ENCODE data around the gene C1orf174.
A peak's percentile ranks its signal among the peaks of the same experiment; 100 is the strongest.

The C1orf174 gene

DNA sequence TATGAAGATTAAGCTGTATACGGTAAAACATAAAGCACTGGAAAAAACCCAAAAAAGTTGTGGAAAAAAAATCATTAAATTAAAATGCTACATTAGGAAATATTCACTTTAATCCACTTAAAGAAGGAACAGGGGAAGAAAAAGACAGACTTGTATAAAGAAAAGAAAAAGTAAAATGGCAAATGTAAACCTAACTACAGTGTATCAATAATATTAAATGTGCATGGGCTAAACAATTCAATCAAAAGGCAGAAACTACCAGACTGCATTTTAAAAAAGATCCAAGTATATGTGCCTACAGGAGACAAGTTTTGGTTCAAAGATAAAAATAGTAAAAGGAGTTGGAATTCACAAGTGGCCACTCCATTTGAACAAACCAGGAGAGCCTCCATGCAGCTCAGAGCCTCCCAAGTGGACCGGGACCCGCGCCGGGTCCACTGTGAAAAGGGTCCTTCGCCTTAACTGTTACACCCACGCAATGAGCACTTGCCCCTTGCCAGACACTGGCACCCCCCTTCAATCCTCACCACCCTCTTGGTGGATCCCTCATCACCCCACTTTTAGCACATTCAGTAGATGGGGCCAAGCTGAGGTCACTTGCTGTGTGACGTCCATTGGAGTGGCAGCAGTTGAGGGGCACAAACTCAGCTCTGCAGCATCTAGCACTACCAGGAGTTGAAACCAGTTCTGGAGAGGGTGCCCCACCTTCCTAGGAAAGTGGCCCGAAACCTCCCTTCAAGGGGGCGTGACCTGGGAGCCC lies 898 bp downstream of the C1orf174 start:
- DNase-seq (ENCODE audit: insufficient read length, low spot score) = no peak
- TF ChIP-seq SPI1 (IDR thresholded peaks at IDR 0.05; ENCODE audit: low read depth, low read length) (no peak), POU2F2 (IDR thresholded peaks at IDR 0.05; ENCODE audit: low read depth, low read length) (no peak), POLR2AphosphoS5 (IDR thresholded peaks at IDR 0.05; ENCODE audit: low read depth, low read length) (no peak), PAX5 (IDR thresholded peaks at IDR 0.05; ENCODE audit: insufficient read depth, low read length, severe bottlenecking) (no peak), POLR2A (IDR thresholded peaks at IDR 0.05; ENCODE audit: low read depth, low read length) (no peak), TAF1 (IDR thresholded peaks at IDR 0.05; ENCODE audit: low read depth, low read length) (no peak)
- no peak for FAIRE-seq

- DNase-seq (ENCODE audit: insufficient read length, low spot score) = no peak
- TF ChIP-seq POLR2AphosphoS5 (IDR thresholded peaks at IDR 0.05; ENCODE audit: low read depth, low read length) = no peak
- no peak for TF ChIP-seq TAF1 (IDR thresholded peaks at IDR 0.05; ENCODE audit: low read depth, low read length)
- TF ChIP-seq POU2F2 (IDR thresholded peaks at IDR 0.05; ENCODE audit: low read depth, low read length) = no peak
- TF ChIP-seq POLR2A (IDR thresholded peaks at IDR 0.05; ENCODE audit: low read depth, low read length) = no peak
- TF ChIP-seq SPI1 (IDR thresholded peaks at IDR 0.05; ENCODE audit: low read depth, low read length) = no peak
- TF ChIP-seq PAX5 (IDR thresholded peaks at IDR 0.05; ENCODE audit: insufficient read depth, low read length, severe bottlenecking) = no peak
- no peak for FAIRE-seq
Observed at GRCh38 chr1:3898475-3898735, 1.7 kb downstream of the C1orf174 start.

- FAIRE-seq = no peak
- no peak for DNase-seq (ENCODE audit: insufficient read length, low spot score)
- TF ChIP-seq SPI1 (IDR thresholded peaks at IDR 0.05; ENCODE audit: low read depth, low read length) = no peak
- no peak for TF ChIP-seq PAX5 (IDR thresholded peaks at IDR 0.05; ENCODE audit: insufficient read depth, low read length, severe bottlenecking)
- TF ChIP-seq TAF1 (IDR thresholded peaks at IDR 0.05; ENCODE audit: low read depth, low read length) = no peak
- no peak for TF ChIP-seq POU2F2 (IDR thresholded peaks at IDR 0.05; ENCODE audit: low read depth, low read length)
- no peak for TF ChIP-seq POLR2AphosphoS5 (IDR thresholded peaks at IDR 0.05; ENCODE audit: low read depth, low read length)
- TF ChIP-seq POLR2A (IDR thresholded peaks at IDR 0.05; ENCODE audit: low read depth, low read length) = no peak
Observed at GRCh38 chr1:3896396-3897000, 3.6 kb downstream of the C1orf174 start.

GRCh38 chr1:3895951-3896325 lies 4.1 kb downstream of the C1orf174 start:
- TF ChIP-seq POU2F2 (IDR thresholded peaks at IDR 0.05; ENCODE audit: low read depth, low read length) (no peak), PAX5 (IDR thresholded peaks at IDR 0.05; ENCODE audit: insufficient read depth, low read length, severe bottlenecking) (no peak), SPI1 (IDR thresholded peaks at IDR 0.05; ENCODE audit: low read depth, low read length) (no peak), POLR2A (IDR thresholded peaks at IDR 0.05; ENCODE audit: low read depth, low read length) (no peak), POLR2AphosphoS5 (IDR thresholded peaks at IDR 0.05; ENCODE audit: low read depth, low read length) (no peak), TAF1 (IDR thresholded peaks at IDR 0.05; ENCODE audit: low read depth, low read length) (no peak)
- no peak for DNase-seq (ENCODE audit: insufficient read length, low spot score)
- FAIRE-seq = no peak

- FAIRE-seq (no peak), DNase-seq (ENCODE audit: insufficient read length, low spot score) (no peak)
- TF ChIP-seq PAX5 (IDR thresholded peaks at IDR 0.05; ENCODE audit: insufficient read depth, low read length, severe bottlenecking) (no peak), TAF1 (IDR thresholded peaks at IDR 0.05; ENCODE audit: low read depth, low read length) (no peak), POLR2AphosphoS5 (IDR thresholded peaks at IDR 0.05; ENCODE audit: low read depth, low read length) (no peak), SPI1 (IDR thresholded peaks at IDR 0.05; ENCODE audit: low read depth, low read length) (no peak), POU2F2 (IDR thresholded peaks at IDR 0.05; ENCODE audit: low read depth, low read length) (no peak), POLR2A (IDR thresholded peaks at IDR 0.05; ENCODE audit: low read depth, low read length) (no peak)
Observed at GRCh38 chr1:3895279-3895950, 4.7 kb downstream of the C1orf174 start.

DNA sequence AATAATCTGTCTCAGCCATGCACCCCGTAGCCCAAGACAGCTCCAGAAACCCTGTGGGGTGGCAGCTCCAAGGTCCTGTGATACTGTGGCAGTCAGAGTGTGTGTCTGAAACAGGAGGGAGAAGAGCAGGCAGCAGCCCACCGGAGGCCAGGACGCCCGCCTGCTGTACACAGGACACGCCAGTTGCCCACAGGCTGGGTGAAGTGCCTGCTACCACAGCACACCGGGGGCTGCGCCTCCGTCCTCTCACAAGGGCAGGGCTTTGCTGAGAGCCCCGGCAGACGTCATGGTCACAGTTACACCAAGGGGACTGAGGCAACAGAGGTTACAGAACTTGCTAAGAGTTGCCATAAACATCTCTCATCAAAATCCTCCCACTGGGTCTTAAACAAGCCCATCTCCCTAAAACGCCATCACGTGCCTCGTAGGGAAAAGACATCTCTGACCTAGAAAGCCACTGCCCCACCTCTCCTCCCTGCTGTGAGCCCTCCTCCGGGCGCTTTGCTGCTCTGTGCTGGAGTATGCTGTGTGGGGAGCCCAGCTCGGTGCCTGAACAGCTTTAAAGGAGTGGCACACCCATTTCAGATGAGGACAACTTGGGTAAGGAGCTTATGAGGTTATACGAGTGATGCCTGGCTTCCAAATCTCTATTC lies 5.3 kb downstream of the C1orf174 start:
- no peak for TF ChIP-seq PAX5 (IDR thresholded peaks at IDR 0.05; ENCODE audit: insufficient read depth, low read length, severe bottlenecking)
- TF ChIP-seq POLR2A (IDR thresholded peaks at IDR 0.05; ENCODE audit: low read depth, low read length) = no peak
- no peak for TF ChIP-seq TAF1 (IDR thresholded peaks at IDR 0.05; ENCODE audit: low read depth, low read length)
- TF ChIP-seq SPI1 (IDR thresholded peaks at IDR 0.05; ENCODE audit: low read depth, low read length) = no peak
- TF ChIP-seq POLR2AphosphoS5 (IDR thresholded peaks at IDR 0.05; ENCODE audit: low read depth, low read length) = no peak
- no peak for TF ChIP-seq POU2F2 (IDR thresholded peaks at IDR 0.05; ENCODE audit: low read depth, low read length)
- DNase-seq (ENCODE audit: insufficient read length, low spot score) (no peak), FAIRE-seq (no peak)

DNA sequence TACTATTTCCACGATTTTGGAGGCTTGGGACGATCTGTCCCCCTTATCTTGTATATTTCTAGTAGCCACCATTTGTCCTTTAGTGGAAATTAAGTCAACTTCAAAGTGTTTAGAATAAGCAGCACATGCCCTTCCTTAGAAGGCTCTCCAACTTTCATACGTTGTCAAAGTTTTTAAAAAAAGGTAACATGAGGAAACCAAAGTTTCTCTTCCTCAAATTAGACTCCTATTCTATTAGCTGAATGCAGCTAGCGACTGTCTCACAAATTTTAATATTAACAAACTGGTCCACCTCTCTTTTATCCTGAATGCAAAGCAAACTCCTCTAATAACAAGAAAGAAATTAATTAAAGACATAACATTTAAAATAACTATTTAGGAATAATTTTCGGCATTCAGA lies 6.9 kb downstream of the C1orf174 start:
- DNase-seq (ENCODE audit: insufficient read length, low spot score) (no peak), FAIRE-seq (no peak)
- TF ChIP-seq SPI1 (IDR thresholded peaks at IDR 0.05; ENCODE audit: low read depth, low read length) = peak; percentile 76
- no peak for TF ChIP-seq POU2F2 (IDR thresholded peaks at IDR 0.05; ENCODE audit: low read depth, low read length)
- no peak for TF ChIP-seq POLR2AphosphoS5 (IDR thresholded peaks at IDR 0.05; ENCODE audit: low read depth, low read length)

DNA sequence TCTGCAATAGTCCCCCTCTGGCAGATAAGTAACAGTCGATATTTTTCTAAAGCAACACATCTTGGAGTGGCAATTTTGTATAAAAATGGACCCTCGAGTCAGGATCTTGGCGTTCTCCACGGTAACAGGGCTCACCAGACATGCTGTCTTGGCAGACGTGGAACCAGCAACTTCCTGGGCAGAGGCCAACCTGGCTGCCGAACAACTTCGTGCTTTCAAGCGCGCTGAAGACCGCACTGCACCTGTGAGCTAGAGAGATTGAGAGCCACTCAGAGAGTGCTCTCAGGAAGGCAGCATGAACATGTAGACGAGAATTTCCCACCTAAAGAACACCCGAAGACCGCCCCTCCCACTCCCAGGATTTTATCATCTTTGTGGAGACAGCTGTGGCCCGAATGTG lies 7.3 kb downstream of the C1orf174 start:
- TF ChIP-seq TAF1 (IDR thresholded peaks at IDR 0.05; ENCODE audit: low read depth, low read length) = no peak
- no peak for TF ChIP-seq POLR2A (IDR thresholded peaks at IDR 0.05; ENCODE audit: low read depth, low read length)
- TF ChIP-seq SPI1 (IDR thresholded peaks at IDR 0.05; ENCODE audit: low read depth, low read length) = no peak
- TF ChIP-seq PAX5 (IDR thresholded peaks at IDR 0.05; ENCODE audit: insufficient read depth, low read length, severe bottlenecking) = no peak
- TF ChIP-seq POLR2AphosphoS5 (IDR thresholded peaks at IDR 0.05; ENCODE audit: low read depth, low read length) = no peak
- TF ChIP-seq POU2F2 (IDR thresholded peaks at IDR 0.05; ENCODE audit: low read depth, low read length) = no peak
- FAIRE-seq = peak; percentile 74
- DNase-seq (ENCODE audit: insufficient read length, low spot score) = no peak

DNA sequence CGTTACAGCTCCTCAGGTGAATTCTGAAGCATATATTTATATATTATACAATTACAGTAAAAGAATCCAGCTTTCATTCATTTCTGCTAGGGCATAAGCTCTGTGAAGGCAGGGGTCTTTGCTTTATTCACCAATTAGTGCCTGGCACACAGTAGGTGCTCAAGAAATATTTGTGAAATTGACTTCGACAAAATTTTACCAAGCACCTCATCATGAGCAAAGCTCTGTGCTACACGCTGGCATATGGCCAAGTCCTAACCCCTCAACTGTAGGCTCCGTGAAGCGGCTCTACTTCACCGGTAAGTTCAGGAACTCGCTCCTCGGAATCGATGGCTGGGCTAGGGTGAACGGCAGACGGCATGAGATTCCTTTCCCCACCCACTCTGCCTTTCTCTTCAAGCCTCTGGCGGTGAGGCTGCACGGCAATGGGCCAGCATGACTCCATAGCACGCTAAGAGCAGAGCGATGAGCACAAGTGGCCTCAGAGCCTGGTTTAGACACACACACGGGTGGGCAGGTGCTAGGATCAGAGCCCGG lies 8.7 kb downstream of the C1orf174 start:
- TF ChIP-seq SPI1 (IDR thresholded peaks at IDR 0.05; ENCODE audit: low read depth, low read length) (no peak), POLR2AphosphoS5 (IDR thresholded peaks at IDR 0.05; ENCODE audit: low read depth, low read length) (no peak), POU2F2 (IDR thresholded peaks at IDR 0.05; ENCODE audit: low read depth, low read length) (no peak), PAX5 (IDR thresholded peaks at IDR 0.05; ENCODE audit: insufficient read depth, low read length, severe bottlenecking) (no peak), POLR2A (IDR thresholded peaks at IDR 0.05; ENCODE audit: low read depth, low read length) (no peak), TAF1 (IDR thresholded peaks at IDR 0.05; ENCODE audit: low read depth, low read length) (no peak)
- FAIRE-seq (no peak), DNase-seq (ENCODE audit: insufficient read length, low spot score) (no peak)
